ENCODE measurements around the gene AKT3.

The AKT3 gene

GRCh38 chr1:243503155-243503554, 346.9 kb downstream of the AKT3 start:
- no peak for DNase-seq

DNA sequence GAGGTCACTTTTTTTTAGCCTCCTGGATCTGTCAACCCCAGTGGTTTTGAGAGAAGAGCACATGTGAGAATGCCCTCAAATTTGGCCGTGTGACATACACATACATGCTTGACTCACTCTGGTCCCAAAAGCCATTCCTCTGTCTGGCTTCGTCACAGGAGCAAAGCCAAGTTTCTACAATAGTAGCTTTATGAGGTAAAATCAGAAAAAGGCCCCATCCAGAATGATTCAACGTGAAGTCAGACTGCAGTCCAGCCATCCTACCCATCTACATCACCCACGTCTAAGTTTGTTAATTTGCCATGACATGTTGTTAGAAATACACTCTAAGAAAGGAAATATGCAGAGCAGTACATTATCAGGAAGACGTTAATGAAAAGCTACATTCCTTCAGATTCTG, 349.0 kb downstream of the AKT3 start:
- no peak for DNase-seq

DNA sequence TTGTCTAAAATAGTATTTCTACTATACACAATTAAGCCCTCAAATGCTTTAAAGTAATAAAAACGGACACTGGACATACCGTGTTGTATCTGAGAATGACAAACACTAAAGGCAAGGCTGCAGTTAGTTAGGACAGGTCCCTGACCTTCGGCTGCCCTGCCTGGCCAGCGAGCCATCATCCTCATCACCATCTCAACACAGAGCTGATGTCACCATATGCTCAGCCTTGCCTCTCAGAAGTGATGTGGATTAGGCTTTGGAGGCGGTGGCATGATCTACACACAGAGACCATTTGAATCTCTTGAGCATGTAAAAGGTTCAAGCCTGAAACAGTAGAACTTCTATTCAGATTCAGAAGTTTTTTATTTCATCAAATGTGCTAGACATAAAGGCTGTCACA, 349.5 kb downstream of the AKT3 start:
- DNase-seq, result no peak

DNA sequence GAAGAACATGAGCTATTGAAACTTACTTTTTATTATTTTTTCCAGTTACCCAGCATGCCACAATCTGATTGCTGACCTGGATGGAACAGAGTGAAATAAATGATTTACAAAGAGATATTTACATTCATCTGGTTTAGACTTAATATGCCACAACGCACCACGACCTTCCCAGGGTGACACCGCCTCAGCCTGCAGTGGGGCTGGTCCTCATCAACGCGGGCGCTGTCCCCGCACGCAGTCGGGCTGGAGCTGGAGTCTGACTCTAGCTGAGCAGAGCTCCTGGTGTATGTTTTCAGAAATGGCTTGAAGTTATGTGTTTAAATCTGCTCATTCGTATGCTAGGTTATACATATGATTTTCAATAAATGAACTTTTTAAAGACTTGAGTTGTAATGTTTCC, 350.3 kb downstream of the AKT3 start:
- DNase-seq, result no peak

- DNase-seq, result no peak
Observed at GRCh38 chr1:243499248-243499647, 350.8 kb downstream of the AKT3 start.

DNA sequence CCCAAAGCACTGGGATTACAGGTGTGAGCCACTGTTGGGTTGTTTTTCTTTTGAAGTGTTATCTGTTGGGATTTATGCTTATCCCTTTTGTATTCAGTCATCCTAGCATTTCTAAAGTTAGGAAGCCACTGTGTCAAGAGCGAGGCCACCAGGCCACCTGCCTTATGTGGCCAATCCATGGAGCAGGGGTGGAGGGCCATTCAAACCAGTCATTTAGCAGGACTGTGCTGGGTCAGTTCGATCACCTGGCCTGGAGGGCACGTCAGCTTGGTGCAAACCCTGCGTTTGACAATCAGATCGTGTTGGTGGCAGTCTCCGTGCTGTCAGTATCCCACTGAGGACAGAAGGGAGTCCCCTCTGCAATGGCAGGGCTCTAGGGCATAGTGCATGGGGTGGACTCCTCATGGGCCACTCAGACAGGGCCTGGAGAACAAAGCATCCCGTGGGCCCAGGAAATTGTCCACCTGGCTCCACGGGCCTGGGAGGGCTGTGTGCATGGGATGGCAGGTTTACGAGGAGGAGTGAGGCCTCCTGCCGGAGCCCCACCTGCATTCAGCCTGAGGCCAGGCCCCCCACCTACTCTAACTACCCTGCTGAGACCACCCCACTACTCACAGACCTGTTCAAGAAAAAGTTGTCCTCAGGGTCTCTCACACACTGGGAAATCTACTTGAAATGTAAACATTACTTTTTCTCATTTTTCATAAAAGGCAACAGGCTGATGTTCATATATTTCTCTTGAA, 351.9 kb downstream of the AKT3 start:
- no peak for DNase-seq

DNA sequence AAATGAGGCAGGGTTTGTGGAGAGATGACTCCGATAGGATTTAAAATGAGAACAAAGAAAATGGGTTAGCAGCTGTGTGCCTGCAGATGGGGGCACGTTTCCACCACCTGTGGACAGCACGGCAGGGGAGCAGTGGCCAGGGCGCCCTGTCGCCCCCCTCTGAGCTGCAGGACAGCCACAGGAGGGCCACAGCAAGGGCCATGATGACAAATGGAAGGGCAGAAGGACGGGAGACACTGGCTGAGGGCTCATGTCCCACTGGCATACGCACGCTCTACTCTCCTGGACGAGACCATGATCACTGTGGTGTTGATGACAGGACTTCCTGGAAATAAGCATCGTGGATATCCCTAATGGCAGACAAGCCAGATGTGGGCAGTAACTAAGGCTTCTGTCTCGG, 353.2 kb downstream of the AKT3 start:
- no peak for DNase-seq

DNA sequence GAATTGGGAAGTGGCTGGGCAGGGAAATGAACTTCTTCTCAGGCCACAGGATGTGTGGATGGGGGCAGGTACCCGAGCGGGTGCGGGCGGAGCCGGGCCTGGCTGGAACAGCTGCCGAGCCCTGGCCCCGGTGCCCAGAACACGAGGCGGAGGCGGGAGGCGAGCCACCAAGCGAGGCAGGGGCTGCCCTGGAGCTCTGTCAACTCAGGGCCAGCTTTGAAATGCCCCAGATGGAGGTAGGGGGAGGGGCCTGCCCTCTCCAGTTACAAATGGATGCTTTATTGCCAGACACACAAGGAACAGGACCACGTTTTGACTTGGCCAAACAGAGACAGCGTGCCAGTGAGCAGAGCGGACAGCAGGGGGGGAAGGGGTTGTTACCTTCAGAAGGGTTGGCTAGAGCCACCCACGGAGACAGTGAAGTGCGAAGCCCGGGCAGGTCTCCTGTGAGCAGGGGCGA, 353.8 kb downstream of the AKT3 start:
- no peak for DNase-seq

DNA sequence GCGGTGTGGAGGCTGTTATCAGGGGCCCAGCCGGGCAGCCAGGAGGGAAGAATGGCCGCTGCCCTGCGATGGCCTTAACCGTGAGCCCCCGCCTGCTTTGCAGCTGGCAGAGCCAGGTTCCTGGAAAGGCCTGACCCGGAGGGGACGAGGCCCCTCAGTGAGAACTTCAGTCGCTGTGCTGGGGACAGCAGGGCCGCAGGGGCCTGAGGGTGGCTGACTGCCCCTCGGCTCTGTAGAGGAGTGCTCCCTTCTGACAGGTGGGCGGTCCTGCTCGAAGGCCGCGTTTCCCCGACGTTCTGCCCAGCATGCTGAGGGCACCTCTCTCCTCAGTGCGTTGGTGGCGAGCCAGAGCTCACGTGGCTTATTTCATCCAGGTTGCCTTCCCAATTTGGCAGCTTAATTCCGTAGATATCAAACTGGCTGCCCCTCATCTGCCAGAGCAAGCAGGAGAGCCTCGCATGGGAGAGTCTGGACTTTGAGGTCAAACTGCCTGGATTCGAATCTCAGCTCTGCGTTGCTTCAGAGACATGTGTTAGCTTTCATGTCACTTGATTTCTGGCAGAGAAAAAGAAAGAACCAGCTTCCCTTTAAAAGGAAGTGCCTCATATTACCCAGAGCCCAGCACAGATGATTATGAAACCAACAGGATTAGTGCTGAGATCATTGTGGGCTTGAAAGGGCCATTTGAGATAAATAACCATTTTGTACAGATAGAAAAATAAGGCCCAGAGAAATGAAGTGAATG, 354.4 kb downstream of the AKT3 start:
- peak; percentile 88 for DNase-seq

- DNase-seq, result no peak
Observed at GRCh38 chr1:243494741-243495431, 355.2 kb downstream of the AKT3 start.

DNA sequence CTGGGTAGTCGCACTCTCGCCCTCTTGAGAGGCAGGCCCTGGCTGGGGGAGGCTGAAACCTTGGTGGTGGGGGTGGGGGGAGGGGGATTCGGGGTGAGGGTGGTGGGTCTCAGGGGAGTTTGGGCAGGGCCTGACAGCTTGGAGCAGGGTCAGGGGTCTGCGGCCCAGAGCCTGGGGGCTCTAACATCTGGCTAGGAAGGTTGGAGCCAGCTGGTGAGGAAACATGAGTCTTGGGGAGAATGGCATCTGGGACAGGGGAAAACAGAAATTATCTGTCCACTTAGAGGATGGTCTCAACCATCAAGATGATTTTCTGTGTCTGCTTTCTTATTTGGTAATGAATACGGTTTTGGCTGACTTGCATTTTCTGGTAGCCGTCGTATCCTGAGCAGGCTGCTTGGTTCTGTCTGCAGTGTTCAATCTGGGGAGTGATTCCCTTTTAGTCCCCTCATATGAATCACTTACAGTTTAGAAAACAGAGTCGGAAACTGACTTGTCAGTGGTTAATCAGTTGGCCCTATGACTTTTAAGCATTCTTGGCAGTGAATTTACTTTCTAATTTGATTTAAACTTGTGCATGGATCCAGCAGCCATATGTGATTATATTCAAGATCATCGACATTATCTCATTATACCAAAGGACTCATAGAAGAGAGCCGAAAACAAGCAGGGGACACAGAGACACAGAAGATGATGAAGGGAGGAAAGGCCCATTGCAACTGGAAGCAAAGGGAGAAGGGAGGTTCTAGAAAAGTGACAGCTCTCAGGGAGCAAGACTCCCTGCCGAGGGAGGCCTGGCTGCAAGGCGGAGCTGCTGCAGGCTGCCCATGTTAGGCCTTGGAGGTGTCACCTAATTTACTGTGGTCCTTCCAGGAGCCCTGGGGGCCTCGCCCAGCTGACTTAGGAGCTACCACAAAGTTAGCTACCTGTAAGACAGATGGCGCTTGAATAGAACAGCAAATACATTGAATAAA, 356.6 kb downstream of the AKT3 start:
- DNase-seq, result no peak

- no peak for DNase-seq
Observed at GRCh38 chr1:243490748-243491686, 359.0 kb downstream of the AKT3 start.

DNA sequence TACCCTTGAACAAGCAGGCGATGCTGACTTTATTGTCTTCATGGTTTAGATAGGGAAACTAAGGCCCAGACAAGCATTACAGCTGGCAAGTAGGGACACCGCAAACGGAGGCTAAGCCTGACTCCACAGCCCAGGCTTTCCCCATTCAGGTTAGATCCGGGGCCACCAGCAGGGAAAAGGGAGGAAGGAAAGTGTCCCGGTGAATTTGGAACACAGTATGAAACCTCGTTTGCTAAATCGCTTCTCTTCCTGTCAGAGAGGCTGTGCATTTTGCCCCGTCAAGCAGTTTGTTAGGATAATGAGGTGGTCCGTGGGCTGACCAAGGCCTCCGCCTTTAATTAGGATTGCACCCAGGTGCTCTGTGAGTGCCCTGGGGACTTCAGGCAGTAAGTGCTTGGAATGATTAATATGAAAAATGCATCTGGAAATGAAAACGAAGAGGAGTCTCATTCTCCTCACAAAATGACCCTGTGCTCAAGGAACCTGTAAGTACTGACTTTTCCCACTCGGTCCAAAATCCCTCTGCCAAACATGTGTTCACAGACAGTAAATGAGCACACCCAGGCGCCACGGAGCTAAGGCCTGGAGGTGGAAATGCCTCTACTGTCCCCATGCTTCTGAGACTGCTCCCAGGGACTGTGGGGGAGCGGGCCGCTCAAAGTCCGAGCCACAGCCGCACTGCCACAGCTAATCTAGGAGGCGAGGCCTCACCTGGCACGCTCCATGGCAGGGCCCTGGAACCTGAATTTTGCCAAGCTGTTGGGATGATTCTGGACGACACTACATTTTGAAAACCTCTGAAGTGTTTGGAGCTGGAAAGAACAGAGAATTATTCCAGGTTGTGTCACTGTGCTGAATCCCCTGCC, 360.1 kb downstream of the AKT3 start:
- no peak for DNase-seq

- DNase-seq, result no peak
Observed at GRCh38 chr1:243489158-243489527, 360.9 kb downstream of the AKT3 start.

DNA sequence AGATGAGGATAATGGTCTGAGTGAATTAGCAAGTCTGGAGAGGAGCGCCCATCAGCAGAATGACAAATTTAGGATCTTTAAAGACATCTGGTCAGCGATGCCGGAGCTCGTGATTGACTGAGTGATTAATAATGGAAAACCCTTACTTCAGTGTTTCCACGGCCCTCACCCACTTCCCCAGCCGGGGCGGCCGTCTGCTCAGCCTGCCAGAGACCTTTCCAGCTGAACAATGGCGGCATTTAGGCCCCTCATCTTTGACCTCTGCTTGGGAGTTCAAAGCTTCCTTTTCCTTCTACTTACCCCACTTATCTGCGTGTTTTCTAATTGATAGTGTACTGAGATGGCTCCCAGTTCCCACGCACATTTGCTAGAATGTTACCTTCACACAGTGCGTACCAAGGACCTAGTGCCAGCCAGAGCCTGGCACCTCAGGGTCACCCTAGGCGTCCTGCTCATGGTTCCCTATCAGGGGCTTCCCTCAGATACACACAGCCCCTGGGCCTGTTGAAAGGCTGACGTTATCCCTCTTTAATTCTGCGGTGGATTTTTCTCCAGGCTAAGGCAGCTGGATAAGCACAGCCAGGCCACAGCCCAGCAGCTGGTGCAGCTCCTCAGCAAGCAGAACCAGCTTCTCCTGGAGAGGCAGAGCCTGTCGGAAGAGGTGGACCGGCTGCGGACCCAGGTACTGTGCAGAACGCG, 361.4 kb downstream of the AKT3 start:
- no peak for DNase-seq

DNA sequence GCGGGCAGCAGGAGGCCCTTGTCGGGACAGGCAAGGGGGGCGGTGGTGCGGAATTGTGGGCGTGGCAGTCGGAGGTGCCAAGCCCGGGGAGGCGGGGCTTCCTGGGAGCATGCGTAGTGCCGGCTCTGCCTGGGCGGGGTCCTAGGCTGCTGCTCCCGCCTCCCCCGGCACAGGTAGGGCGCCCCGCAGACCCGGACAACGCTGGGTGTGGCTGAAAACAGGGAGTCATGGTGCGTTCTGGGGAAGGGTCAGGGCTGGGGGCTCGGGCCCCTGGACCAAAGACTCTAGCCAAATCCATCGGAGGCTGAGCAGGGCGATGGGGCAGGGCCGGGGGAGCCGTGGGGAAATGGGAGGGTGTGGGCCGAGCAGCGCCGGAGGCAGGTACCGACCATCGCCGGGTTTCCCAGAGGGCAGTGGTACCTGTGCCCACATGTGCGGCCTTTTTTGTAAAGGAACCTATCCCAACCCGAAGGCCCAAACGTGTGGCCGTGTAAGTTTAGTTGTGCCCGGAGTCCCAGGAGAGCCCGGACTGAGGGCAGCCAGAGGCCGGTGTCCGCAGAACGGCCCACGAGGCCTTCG, 362.3 kb downstream of the AKT3 start:
- DNase-seq, result no peak

DNA sequence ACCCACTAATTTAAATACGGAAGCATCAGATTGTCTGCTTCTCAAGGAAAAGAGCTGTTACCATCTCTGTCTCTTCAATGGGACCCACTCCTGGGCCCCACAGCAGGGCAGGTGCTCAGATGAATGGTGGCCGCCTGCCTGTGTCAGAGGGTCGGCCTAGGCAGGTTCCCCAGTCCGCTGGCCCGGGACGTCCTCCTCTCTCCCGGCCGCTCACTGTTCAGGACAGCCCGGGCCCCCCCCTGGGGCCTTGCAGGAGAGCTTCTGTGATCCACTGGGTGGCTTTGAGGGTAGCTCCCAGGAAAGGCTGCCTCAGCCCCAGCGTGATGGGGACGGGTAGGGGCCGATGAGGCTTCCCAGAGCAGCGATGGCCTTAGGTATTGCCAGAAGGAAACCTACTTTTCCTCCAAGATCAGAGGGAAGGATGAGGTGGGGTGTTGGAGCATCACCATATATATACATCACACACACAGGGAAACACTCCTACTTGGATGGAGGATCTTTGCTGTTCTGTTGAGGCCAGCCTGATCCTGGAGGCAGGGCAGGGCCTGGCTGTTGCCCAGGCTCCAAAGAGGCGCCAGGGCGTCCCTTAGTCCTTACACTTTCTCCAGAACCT, 362.9 kb downstream of the AKT3 start:
- no peak for DNase-seq

GRCh38 chr1:243483952-243484351, 366.1 kb downstream of the AKT3 start:
- DNase-seq, result no peak
